GM15510 (cell line): ENCODE measurements around the gene CIBAR2.

Experiments used
- POLR2A ChIP-seq: IDR thresholded peaks from 3 replicates; pipeline ENCODE4 v1.6.1; 2011; ENCODE audit warnings: borderline replicate concordance; ENCODE audit not compliant: insufficient read length; ENCODE audit errors: extremely low read depth

The CIBAR2 gene

DNA sequence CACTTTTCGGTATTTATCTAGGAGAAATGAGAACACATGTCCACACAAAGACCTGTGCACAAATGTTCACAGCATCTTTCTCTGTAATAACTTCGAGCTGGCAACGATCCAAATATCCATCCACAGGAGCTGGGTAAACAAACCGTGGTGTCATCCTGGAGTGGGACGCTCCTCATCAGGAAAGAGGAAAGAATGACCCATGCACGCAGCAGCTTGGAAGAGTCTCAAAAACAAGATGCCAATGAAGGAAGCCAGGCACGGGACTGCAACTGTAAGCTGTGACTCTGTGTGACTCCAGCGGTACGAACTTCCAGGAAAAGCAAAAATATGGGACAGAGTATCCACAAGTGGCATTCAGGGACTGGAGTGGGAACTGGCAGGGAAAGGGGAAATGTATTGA lies 36.7 kb upstream of the CIBAR2 start:
- no peak for TF ChIP-seq POLR2A

DNA sequence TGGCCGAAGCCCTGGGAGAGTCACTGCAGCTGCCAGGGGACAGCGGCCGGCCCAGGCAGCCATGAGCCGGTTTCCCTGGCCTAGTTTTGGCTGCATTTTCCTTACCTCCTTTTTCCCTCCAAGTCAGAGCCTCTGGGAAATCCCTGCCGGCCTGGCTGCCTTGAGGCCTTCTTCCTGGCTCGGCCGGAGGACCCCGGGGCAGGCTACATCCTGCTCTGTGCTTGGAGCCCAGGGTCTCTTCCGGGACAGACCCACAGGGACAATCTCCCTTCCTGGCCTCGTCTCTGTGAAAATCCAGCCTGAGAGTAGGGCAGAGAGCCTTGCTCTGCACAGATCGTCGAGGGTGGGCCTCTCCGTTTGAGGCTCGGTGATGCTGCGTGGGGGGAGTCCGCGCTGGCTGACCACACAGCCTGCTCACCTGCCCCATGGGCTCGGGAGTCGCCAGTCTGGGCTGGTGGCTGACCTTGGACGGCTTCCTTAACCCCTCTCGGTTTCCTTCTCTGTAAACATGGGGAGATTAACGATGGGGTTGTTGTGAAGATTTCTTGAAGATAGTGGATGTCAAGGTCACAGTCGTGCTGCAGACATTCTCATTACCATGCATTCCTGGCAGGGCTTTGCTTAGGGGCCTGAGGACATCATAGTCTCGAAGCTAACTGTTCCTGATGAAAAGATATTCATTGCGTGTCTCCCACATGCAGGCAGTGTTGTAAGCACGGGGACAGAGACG lies 34.8 kb upstream of the CIBAR2 start:
- TF ChIP-seq POLR2A, result no peak

DNA sequence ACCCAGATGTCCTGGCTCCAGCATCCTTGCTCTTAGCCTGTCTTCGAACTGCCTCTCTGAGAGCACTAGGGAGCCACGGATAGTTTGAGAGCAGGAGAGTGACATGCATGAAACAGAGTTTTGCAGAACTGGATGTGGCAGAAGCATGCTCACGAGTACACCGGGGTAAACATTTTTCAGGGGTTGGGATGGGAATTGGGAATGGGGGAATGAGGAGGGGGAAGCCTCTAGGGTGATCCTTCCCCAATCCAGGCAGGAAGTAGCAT lies 34.2 kb upstream of the CIBAR2 start:
- TF ChIP-seq POLR2A, result no peak

DNA sequence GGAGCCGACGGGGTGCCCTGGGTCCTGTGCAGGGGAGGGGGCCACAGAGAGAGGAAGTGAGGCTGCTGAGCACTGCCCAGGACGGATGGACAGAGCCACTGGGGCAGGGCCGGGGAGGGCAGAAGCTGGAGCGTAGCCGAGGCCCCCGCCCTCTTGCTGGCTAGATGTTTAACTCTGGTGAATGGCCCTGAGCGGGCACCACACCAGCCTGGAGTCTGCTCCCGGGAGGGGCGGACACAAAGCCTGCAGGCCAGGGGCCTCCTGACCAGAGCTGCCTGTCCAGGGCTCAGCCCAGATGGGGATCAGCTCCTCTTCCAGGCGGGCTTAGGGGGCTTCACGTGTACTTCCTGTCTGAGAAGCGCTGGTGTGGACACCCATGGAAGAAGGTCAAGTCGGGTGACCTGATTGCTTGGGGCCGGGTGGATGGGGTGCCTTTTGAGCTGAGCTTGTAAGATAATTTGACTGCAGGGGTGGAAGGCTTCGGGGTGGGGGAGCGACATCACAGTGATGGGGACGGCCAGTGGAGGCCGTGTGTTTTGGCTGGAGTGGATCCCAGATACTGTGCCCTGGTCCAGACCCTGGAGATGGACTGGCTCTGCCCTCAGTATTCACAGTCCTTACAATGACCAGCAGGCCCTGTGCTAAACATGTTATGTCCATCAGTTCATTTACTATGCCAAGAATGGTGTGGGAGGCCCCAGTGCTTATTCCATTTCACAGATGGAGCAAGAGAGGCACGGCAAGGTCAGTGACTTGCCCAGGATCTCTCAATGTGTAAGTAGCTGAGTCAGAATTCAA lies 33.7 kb upstream of the CIBAR2 start:
- no peak for TF ChIP-seq POLR2A

DNA sequence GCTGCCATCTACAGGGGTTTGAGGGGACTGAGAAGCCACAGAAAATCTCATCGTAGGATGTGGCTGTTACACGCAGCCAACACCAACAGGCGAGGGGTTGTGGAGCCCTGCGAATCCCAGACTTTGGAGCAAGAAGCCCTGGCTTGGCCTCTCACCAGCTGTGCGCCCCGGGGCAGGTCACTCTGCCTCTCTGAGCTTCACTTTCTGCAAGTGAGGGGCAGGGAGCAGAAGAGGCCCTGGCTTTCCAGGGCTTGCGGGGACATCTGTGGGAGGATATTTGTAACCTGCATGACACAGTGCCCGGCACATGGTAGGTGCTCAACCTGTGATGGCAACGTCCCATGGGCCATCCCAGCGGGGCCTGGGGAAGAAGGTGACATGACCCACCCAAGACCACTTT lies 32.9 kb upstream of the CIBAR2 start:
- TF ChIP-seq POLR2A, result no peak

DNA sequence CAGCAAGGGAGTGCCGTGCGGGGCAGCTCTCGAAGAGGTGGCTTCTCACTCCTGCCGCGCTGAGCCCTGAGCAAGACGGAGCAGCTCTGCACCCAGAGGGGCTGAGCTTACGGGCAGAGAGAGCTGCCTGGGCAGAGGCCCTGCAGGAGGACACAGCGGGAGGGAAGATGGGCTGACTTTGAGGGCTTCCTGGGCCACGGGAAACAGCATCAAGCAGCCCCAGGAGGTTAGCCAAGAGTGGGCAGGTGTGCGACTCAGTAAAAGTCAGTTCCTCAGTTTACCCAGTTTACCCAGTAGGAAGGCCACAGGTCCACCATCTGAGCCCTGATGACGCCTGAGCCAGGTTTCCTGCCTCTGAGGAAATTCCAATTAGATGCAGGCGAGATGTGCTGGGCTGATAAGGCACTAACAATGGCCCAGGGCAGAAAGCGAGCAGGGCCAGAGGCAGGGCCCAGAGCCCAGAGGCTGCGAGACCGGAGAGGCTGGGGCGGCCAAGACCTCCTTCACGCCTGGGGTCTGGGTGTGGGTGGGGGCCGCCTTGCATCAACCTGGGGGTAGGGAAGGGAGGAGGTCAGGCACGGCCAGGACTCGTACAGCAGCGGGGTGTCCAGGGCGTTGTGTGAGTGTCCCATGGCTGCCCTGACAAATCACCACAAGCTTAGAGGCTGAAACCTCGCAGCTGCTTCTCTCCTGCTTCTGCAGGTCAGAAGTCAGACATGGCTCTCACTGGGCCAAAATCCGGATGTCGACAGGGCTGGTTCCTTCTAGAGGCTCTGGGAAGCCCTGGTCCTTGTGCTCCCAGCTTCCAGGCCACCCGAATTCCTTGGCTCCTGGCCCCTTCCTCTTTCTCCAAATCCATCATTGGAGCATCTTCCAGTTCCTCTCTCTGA lies 32.0 kb upstream of the CIBAR2 start:
- no peak for TF ChIP-seq POLR2A

DNA sequence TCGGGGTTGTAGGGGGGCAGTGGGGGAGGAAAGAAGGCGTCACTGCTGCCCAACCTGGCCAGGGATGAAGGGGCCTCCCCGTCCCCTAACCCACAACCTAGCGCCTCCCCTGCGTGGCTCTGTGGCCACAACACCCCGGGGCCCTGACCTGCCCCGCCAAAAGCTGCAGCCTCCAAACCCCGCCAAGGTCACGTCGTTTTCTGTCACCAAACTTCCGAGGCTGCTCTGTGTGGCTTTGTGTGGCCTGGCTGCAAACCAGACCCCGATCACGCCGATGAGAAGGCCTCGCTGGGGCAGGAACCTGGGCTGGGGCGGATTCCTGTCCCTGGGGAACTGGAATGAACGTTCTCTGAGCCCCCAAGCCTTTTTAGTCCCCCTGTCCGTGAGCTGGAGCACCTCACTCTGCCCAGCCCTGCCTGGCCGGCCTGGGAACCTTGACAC lies 30.5 kb upstream of the CIBAR2 start:
- no peak for TF ChIP-seq POLR2A

DNA sequence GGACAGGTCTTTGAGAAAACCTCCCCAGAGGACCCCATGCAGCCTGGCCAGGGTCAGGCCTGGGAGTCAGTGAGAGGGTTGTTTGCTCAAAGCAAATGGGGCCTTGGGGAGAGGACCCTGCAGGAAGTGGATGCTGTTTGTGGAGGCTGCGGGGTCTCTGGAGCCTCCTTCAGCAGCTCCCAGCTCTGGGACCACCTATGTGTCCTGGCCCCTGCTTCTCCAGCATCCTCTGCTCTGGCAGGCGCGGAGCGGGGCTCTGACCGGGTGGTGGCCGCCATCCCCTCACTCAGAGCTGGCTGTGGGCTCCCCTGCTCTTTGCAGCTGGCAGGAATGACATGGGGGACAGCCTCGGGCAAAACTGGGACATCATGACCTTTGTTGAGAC lies 29.8 kb upstream of the CIBAR2 start:
- no peak for TF ChIP-seq POLR2A

DNA sequence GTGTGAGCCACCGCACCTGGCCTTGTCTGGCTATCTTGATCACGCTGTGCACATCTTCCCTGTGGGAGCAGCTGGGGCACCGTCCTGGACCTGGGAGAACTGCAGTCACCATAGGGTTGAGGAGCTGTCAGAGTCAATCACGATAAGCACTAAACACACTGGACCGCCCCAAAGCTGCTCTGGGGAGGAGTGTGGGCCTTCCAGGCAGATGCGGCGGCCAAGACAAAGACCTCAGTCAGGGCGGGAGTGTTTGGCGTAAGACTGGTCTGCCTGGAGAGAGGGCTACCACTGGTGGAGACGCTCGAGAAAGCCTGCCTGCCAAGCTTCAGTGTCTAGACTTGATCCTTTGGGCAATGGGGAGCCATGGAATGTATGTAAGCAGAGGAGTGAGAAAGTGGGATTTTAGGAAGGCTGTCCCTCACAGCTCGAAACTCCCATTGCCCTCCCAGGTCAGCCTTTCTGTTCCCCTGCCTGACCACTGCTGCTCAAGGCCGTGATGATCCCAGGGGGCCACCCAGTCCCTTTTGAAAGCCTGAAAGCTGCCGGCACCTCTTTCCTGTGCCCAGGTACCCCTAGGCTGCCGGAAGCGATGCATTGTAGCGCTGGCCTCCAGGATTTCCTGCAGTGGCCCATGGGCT lies 29.3 kb upstream of the CIBAR2 start:
- TF ChIP-seq POLR2A, result no peak

DNA sequence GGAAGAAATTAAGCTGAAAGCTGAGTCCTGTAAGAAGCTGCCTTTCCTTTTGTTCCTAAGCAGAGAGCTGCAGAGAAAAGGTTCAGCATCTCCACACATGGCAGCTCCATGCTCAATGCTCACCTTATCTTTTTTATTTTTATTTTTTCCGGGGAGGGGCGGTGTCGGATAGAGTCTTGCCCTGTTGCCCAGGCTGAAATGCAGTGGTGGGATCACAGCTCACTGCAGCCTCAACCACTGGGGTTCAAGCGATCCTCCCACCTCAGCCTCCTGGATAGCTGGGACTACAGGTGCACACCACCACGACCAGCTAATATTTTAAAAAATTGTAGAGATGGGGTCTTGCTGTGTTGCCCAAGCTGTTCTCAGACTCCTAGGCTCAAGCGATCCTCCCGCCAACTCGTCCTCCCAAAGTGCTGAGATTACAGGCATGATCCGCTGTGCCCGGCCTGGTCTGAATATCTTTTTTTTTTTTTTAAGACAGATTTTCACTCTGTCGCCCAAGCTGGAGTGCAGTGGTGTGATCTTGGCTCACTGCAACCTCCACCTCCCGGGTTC lies 28.3 kb upstream of the CIBAR2 start:
- no peak for TF ChIP-seq POLR2A

DNA sequence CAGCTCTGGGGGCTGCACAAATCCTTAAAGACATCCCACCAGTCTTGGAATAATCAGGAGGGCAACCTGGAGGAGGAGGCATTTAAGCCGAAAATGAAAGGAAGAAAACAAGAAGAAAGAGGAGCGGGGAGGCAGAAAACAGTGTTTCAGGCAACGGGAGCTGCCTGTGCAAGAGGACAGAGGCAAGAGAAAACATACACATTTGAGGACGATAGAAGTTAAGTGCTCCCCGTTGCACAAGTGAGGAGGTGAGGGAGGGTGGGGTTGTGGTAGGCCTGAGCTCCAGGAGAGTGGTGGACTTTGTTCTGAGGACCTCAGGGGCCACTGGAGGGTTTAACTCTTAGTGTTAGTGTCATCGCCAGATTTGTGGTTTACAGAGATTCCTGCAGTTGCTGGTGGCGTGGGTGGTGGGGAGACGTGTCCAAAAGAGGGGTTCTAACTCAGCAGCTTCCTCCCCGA lies 27.6 kb upstream of the CIBAR2 start:
- TF ChIP-seq POLR2A, result no peak

DNA sequence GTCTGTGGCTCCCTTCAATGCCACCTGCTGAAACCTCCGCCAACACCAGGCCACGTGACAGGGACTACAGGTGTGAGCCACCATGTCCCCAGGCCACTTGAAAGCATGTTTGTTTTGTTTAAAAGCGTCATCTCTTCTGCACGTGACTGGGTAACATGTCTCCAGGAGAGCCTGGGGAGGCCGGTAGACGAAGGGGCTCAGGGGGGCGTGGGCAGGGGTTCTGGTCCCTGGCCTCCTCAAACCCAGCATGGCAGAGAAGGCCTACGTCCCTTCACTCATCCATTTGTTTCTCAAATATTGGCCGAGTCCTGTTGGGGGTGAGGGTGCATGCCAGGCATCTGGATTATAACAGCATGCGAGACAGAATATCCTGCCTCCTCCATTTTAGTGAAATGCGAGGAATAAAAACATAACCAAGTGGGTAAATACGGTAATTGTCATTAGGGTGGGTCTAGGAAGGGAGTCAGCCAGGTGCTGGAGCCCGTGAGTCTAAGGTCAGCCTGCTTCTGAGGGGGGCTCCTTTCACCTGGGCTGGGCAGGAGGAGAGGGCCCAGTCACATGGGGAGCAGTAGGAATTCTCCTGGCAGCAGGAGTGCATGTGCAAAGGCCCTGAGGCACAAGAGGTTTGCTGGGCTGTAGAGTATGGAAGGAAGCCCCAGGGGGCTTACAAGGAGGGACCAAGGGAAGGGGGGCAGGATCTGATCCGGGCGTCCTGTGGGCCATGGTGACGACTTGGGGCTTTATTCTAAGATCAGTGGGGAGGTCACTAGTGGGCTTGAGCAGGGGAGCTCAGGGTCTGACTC lies 26.8 kb upstream of the CIBAR2 start:
- TF ChIP-seq POLR2A, result no peak

DNA sequence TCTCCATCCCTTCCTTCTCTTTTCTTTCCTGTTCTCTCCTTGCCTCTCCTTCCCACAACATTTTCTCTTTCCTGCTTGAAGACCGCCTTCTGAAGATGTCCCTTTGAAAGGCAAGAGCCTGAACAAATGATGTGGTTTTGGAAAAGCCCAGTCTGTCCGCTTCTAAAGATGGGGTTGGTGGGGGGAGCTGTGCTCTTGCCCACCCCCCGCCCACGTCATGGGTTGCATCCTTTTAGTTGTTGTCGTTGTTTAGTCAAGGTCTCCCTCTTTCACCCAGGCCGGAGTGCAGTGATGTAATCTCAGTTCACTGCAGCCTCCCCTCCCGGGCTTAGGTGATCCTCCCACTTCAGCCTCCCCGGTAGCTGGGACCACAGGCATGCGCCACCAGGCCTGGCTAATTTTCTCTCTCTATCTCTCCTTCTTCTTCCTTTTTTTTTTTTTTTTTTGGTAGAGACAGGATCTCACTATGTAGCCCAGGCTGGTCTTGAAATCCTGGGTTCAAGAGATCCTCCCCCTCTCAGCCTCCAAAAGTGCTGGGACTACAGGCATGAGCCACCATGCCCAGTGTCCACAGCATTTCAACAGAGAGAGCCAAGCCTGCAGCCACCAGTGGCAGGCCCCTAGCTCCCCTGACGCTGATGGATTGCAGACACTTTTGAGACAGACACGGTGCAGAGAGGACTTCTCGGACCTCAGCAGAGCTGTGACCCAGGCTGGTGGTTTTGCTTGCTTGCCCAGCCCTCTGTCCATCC lies 26.0 kb upstream of the CIBAR2 start:
- no peak for TF ChIP-seq POLR2A
